Uterus (tissue), 2 donors: ENCODE results near the gene DHX40.

Experiments used
- POLR2A ChIP-seq, 2 donors: fragments of 450-650 bp; IDR thresholded peaks; one replicate each; pipeline ENCODE4 v1.6.1; 2016; ENCODE audit warnings: antibody characterized with exemption in 2 of 2, mild to moderate bottlenecking in 1 of 2, moderate library complexity in 1 of 2
- TF ChIP-seq, protein P1 (sequence below), 4 experiments: fragments of 200-600 bp in 2 of 4; fragments of 450-650 bp in 2 of 4; sonication (generic) in 2 of 4; IDR thresholded peaks; one replicate each; pipeline ENCODE4 v1.5.1; 2016 to 2019; ENCODE audit warnings: antibody characterized with exemption in 4 of 4, mild to moderate bottlenecking in 2 of 4, moderate library complexity in 1 of 4

GRCh38 chr17:59650642-59651041 lies 85.2 kb downstream of the DHX40 start:
- TF ChIP-seq, protein P1, sequence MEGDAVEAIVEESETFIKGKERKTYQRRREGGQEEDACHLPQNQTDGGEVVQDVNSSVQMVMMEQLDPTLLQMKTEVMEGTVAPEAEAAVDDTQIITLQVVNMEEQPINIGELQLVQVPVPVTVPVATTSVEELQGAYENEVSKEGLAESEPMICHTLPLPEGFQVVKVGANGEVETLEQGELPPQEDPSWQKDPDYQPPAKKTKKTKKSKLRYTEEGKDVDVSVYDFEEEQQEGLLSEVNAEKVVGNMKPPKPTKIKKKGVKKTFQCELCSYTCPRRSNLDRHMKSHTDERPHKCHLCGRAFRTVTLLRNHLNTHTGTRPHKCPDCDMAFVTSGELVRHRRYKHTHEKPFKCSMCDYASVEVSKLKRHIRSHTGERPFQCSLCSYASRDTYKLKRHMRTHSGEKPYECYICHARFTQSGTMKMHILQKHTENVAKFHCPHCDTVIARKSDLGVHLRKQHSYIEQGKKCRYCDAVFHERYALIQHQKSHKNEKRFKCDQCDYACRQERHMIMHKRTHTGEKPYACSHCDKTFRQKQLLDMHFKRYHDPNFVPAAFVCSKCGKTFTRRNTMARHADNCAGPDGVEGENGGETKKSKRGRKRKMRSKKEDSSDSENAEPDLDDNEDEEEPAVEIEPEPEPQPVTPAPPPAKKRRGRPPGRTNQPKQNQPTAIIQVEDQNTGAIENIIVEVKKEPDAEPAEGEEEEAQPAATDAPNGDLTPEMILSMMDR (IDR thresholded peaks at IDR 0.05): no peak
- TF ChIP-seq POLR2A (IDR thresholded peaks at IDR 0.05): no peak
